Heart left ventricle (tissue), 16 donors: Measurements from ENCODE around the gene PCGF3. TPM values are rescaled to one million over a fixed set of nuclear protein-coding genes. Genes with fewer than 3 reads are reported as not detected.

Source experiments
- ATAC-seq, 4 donors: fragments of 200-7000 bp; cut with Tn5 transposase; one replicate each; pipeline ENCODE4 v1.9.1; 2020 to 2022; ENCODE audit warnings: moderate library complexity in 4 of 4, mild to moderate bottlenecking in 3 of 4, moderate number of reproducible peaks in 1 of 4
- DNase-seq, 5 donors: peaks; one replicate each; pipeline ENCODE4 v3.0.0-alpha.2; 2020
- H3K27ac ChIP-seq, 12 donors: fragments of 200-600 bp; sonication (generic) in 4 of 12; one replicate each; pipeline versions ENCODE4 v1.5.0 to v1.8.0; 2016 to 2022; ENCODE audit warnings: mild to moderate bottlenecking in 2 of 12
- H3K27me3 ChIP-seq, 9 donors: fragments of 200-600 bp; sonication (generic) in 2 of 9; one replicate each; pipeline versions ENCODE4 v1.5.1 to v1.8.0; 2016 to 2022; ENCODE audit warnings: mild to moderate bottlenecking in 3 of 9
- H3K36me3 ChIP-seq, 9 donors: fragments of 200-600 bp; sonication (generic) in 2 of 9; one replicate each; pipeline versions ENCODE4 v1.5.0 to v1.8.0; 2018 to 2022; ENCODE audit warnings: mild to moderate bottlenecking in 2 of 9
- H3K4me1 ChIP-seq, 12 donors: fragments of 200-600 bp; sonication (generic) in 4 of 12; one replicate each; pipeline versions ENCODE4 v1.5.0 to v1.8.0; 2016 to 2022; ENCODE audit warnings: mild to moderate bottlenecking in 3 of 12
- H3K4me3 ChIP-seq, 12 donors: fragments of 200-600 bp; sonication (generic) in 4 of 12; one replicate each; pipeline versions ENCODE4 v1.5.0 to v1.8.0; 2017 to 2022; ENCODE audit warnings: mild to moderate bottlenecking in 9 of 12, moderate library complexity in 4 of 12
- H3K9me3 ChIP-seq, 12 donors: fragments of 200-600 bp; sonication (generic) in 4 of 12; one replicate each; pipeline versions ENCODE4 v1.5.0 to v1.8.0; 2016 to 2022; ENCODE audit warnings: mild to moderate bottlenecking in 1 of 12
- POLR2A ChIP-seq, 2 donors: fragments of 450-650 bp; IDR thresholded peaks; one replicate each; pipeline ENCODE4 v1.6.1; 2017; ENCODE audit warnings: antibody characterized with exemption in 2 of 2, mild to moderate bottlenecking in 2 of 2, moderate library complexity in 2 of 2
- WGBS, 4 donors: extraction: QIAGEN DNeasy Blood & Tissue Kit in 2 of 4; methylation state at CpG; one replicate each; pipeline versions ENCODE4 v1.1.5 to v1.1.7; 2013 to 2018; 5-methylcytosine and 5-hydroxymethylcytosine counted together
- intact Hi-C, 10 donors: fragments of 100-400 bp; cut with DNase I; formaldehyde crosslinking; loops; one replicate each; pipeline versions ENCODE4 v1.11.1 to v1.14.2; 2022
- polyA plus RNA-seq, 2 donors: library from polyadenylated mRNA; stranded (reverse); fragments of 200-250 nt; gene quantifications; one replicate each; pipeline ENCODE4 v1.2.3, GENCODE V29; 2013
- total RNA-seq, 9 donors: library from RNA; depleted of rRNA in 2 of 9; stranded (reverse); fragments of >200 nt in 2 of 9; fragmentation: NEBNext Ultra II Directional in 3 of 9; extraction: Animal tissue kit (Norgen Biotek cat#: 25700) in 3 of 9; gene quantifications; one replicate each; pipeline versions ENCODE4 v1.1.0 to v1.2.4, GENCODE V29; 2016 to 2023
- TF ChIP-seq, protein P1 (sequence below), 12 donors: fragments of 200-600 bp; sonication (generic) in 4 of 12; IDR thresholded peaks; one replicate each; pipeline versions ENCODE4 v1.5.0 to v1.8.0; 2018 to 2022; ENCODE audit warnings: antibody characterized with exemption in 12 of 12, mild to moderate bottlenecking in 5 of 12
- donor health status: ischemic (EF 13 %, LVEDD 7.1; RV severe dilation, severe dysfunction).
- donor health status: healthy with polysubstance abuse.
- donor health status: DM: no; HTN: yes; CAD: no.
- donor health status: DM: no; HTN: no; CAD: no.
- donor health status: ischemic (EF 25% LVEDD 6.9; RV normal size, moderate dysfunction).
- donor health status: ischemic (EF 25% LVEDD 5.7; RV mildly dilated, moderate dysfunction).
- donor health status: healthy.
- donor health status: DM: yes; HTN: yes; CAD: no.
- donor health status: ischemic (EF 35%, LVEDD 5.7; RV mildly dilated, moderate dysfunction).
- donor health status: nonischemic (EF 11% LVEDD 7.7; RV severe dilation, severe dysfunction).
- donor health status: DM: yes; HTN: yes; CAD: no.
- donor health status: PGD.
- donor health status: ischemic (EF 29% LVEDD 5.4; RV normal size, mild dysfunction).
- donor health status: nonischemic (EF 23%, LVEDD 6.1; RV moderate dilation, normal function).

PCGF3 gene
- total and polyA plus RNA-seq, 11 donors: 16.2 to 45.7 (median 22.5) TPM

- WGBS, 4 donors: 69 to 85% (median 80%) methylated on average over 11 to 27 of the region's 27 CpGs
- intact Hi-C loops: no loop called here
- TF ChIP-seq, protein P1, sequence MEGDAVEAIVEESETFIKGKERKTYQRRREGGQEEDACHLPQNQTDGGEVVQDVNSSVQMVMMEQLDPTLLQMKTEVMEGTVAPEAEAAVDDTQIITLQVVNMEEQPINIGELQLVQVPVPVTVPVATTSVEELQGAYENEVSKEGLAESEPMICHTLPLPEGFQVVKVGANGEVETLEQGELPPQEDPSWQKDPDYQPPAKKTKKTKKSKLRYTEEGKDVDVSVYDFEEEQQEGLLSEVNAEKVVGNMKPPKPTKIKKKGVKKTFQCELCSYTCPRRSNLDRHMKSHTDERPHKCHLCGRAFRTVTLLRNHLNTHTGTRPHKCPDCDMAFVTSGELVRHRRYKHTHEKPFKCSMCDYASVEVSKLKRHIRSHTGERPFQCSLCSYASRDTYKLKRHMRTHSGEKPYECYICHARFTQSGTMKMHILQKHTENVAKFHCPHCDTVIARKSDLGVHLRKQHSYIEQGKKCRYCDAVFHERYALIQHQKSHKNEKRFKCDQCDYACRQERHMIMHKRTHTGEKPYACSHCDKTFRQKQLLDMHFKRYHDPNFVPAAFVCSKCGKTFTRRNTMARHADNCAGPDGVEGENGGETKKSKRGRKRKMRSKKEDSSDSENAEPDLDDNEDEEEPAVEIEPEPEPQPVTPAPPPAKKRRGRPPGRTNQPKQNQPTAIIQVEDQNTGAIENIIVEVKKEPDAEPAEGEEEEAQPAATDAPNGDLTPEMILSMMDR (IDR thresholded peaks at IDR 0.05): no peak
- no peak for TF ChIP-seq POLR2A (IDR thresholded peaks at IDR 0.05)
- peaks cover 0 to 2% (median 0%) of the 10 kb centered on the region in 12 donors for H3K4me1 ChIP-seq
- DNase-seq (peak in 3 of 5 donors; percentile 27 to 59 (median 27)), ATAC-seq (no peak)
- no peak overlapping the region for H3K27ac ChIP-seq
- peaks cover 0 to 5% (median 0%) of the 10 kb centered on the region in 9 donors for H3K27me3 ChIP-seq
- no peaks in the 10 kb centered on the region for H3K36me3 ChIP-seq
- no peaks in the 10 kb centered on the region for H3K9me3 ChIP-seq
- no peak overlapping the region for H3K4me3 ChIP-seq
Measured at GRCh38 chr4:657834-658667, 47.6 kb upstream of the PCGF3 start.

- peaks cover 0 to 11% (median 2%) of the 10 kb centered on the region in 12 donors for H3K4me1 ChIP-seq
- 89 to 96% (median 91%) methylated on average over 30 to 32 of the region's 32 CpGs for WGBS, 4 donors
- H3K27ac ChIP-seq: no peak overlapping the region
- ATAC-seq (no peak), DNase-seq (peak in 3 of 5 donors; percentile 15 to 55 (median 19))
- H3K36me3 ChIP-seq: no peaks in the 10 kb centered on the region
- H3K4me3 ChIP-seq: no peak overlapping the region
- TF ChIP-seq, protein P1 (IDR thresholded peaks at IDR 0.05): no peak
- no peaks in the 10 kb centered on the region for H3K9me3 ChIP-seq
- intact Hi-C loops: no loop called here
- peaks cover 0 to 14% (median 0%) of the 10 kb centered on the region in 9 donors for H3K27me3 ChIP-seq
Measured at GRCh38 chr4:658681-659667, 46.7 kb upstream of the PCGF3 start.

DNA sequence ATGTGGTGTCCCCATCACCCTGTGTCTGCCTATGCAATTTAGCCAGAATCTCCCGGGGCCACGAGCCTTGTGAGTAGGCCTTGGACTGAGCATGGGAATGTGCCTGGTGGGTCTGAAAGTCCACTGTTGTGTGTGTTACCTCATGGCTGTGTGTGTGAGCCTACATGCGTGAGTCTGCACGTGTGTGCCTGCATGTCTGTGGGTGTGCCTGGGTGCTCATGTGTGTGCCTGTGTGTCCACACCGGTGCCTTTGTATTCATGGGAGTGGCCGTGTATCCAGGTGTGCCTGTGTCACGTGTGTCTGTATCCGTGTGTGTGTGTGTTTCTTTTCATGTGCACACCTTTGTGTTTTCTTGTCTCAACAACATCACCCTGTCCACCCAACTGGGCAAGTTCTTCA lies 45.8 kb upstream of the PCGF3 start:
- peaks cover 0 to 16% (median 0%) of the 10 kb centered on the region in 9 donors for H3K27me3 ChIP-seq
- no peaks in the 10 kb centered on the region for H3K36me3 ChIP-seq
- DNase-seq (peak in 1 of 5 donors; percentile 17), ATAC-seq (no peak)
- intact Hi-C loops: no loop called here
- H3K4me3 ChIP-seq: no peak overlapping the region
- H3K27ac ChIP-seq: no peak overlapping the region
- WGBS, 4 donors: 94 to 95% (median 94%) methylated on average over 8 of the region's 8 CpGs
- H3K9me3 ChIP-seq: no peaks in the 10 kb centered on the region
- TF ChIP-seq POLR2A (IDR thresholded peaks at IDR 0.05): no peak
- TF ChIP-seq, protein P1 (IDR thresholded peaks at IDR 0.05): no peak
- peaks cover 0 to 15% (median 3%) of the 10 kb centered on the region in 12 donors for H3K4me1 ChIP-seq
